B cell (primary cell): Measurements from ENCODE around the gene FHL1.

Experiments
- EZH2 ChIP-seq: IDR thresholded peaks from 2 replicates; pipeline ENCODE4 v1.6.1; 2012; ENCODE audit warnings: borderline replicate concordance, low read depth, mild to moderate bottlenecking, moderate library complexity, low read length; ENCODE audit not compliant: insufficient read depth, poor library complexity, severe bottlenecking
- TF ChIP-seq, protein P1 (sequence below): fragments of 200-600 bp; IDR thresholded peaks from one replicate; pipeline ENCODE4 v1.8.0; 2022; ENCODE audit warnings: antibody characterized with exemption, mild to moderate bottlenecking

GRCh38 chrX:136106920-136107528, 40.3 kb upstream of the FHL1 start:
- TF ChIP-seq, protein P1, sequence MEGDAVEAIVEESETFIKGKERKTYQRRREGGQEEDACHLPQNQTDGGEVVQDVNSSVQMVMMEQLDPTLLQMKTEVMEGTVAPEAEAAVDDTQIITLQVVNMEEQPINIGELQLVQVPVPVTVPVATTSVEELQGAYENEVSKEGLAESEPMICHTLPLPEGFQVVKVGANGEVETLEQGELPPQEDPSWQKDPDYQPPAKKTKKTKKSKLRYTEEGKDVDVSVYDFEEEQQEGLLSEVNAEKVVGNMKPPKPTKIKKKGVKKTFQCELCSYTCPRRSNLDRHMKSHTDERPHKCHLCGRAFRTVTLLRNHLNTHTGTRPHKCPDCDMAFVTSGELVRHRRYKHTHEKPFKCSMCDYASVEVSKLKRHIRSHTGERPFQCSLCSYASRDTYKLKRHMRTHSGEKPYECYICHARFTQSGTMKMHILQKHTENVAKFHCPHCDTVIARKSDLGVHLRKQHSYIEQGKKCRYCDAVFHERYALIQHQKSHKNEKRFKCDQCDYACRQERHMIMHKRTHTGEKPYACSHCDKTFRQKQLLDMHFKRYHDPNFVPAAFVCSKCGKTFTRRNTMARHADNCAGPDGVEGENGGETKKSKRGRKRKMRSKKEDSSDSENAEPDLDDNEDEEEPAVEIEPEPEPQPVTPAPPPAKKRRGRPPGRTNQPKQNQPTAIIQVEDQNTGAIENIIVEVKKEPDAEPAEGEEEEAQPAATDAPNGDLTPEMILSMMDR: no peak
- TF ChIP-seq EZH2: no peak
